Breast epithelium (tissue), 4 donors: ENCODE results near the gene TYW1. TPM values are rescaled to one million over a fixed set of nuclear protein-coding genes. Genes with fewer than 3 reads are reported as not detected.

Experiments
- DNase-seq, 2 donors: peaks; one replicate each; pipeline ENCODE4 v3.0.0-alpha.2; 2019; ENCODE audit warnings: low spot score in 2 of 2
- H3K27ac ChIP-seq, 2 donors: fragments of 200-600 bp; sonication (generic) in 1 of 2; one replicate each; pipeline ENCODE4 v1.5.1; 2016 to 2019; ENCODE audit warnings: mild to moderate bottlenecking in 1 of 2
- H3K27me3 ChIP-seq, 2 donors: fragments of 200-600 bp; sonication (generic) in 1 of 2; one replicate each; pipeline versions ENCODE4 v1.5.1 to v1.6.0; 2017 to 2019; ENCODE audit warnings: control low read depth in 1 of 2, mild to moderate bottlenecking in 1 of 2
- H3K36me3 ChIP-seq: fragments of 200-600 bp; one replicate; pipeline ENCODE4 v1.5.1; 2019
- H3K4me1 ChIP-seq, 2 donors: fragments of 200-600 bp; sonication (generic); one replicate each; pipeline ENCODE4 v1.5.1; 2016 to 2019; ENCODE audit warnings: control low read depth in 1 of 2
- H3K4me3 ChIP-seq, 3 donors: fragments of 200-600 bp; sonication (generic); 1 replicate in 2 of 3; 2 replicates in 1 of 3; pipeline ENCODE4 v1.5.1; 2016 to 2019; ENCODE audit warnings: mild to moderate bottlenecking in 3 of 3, moderate library complexity in 2 of 3
- H3K9me3 ChIP-seq, 2 donors: fragments of 200-600 bp; sonication (generic) in 1 of 2; one replicate each; pipeline ENCODE4 v1.5.1; 2016 to 2019; ENCODE audit warnings: control low read depth in 1 of 2
- POLR2A ChIP-seq: fragments of 450-650 bp; IDR thresholded peaks from one replicate; pipeline ENCODE4 v1.6.1; 2016; ENCODE audit warnings: antibody characterized with exemption, mild to moderate bottlenecking, moderate library complexity
- POLR2AphosphoS5 ChIP-seq, 3 donors: sonication (generic); formaldehyde crosslinking; IDR thresholded peaks; one replicate each; pipeline ENCODE4 v1.6.1; 2017; ENCODE audit warnings: antibody characterized with exemption in 3 of 3
- intact Hi-C: fragments of 100-400 bp; cut with DNase I; formaldehyde crosslinking; loops from one replicate; pipeline ENCODE4 v1.15.1; 2023; ENCODE audit warnings: low total_unique reads
- total RNA-seq, 3 donors: library from RNA; depleted of rRNA; stranded (reverse); fragments of >200 nt; gene quantifications; one replicate each; pipeline ENCODE4 v1.1.0, GENCODE V29; 2016
- TF ChIP-seq, protein P1 (sequence below), 3 donors: fragments of 450-650 bp; IDR thresholded peaks; one replicate each; pipeline ENCODE4 v1.5.1; 2016 to 2017; ENCODE audit warnings: antibody characterized with exemption in 3 of 3, mild to moderate bottlenecking in 3 of 3, moderate library complexity in 3 of 3

The TYW1 gene
- total RNA-seq, 3 donors from 2014 or later = 16.0 to 26.2 (median 23.6) TPM

DNA sequence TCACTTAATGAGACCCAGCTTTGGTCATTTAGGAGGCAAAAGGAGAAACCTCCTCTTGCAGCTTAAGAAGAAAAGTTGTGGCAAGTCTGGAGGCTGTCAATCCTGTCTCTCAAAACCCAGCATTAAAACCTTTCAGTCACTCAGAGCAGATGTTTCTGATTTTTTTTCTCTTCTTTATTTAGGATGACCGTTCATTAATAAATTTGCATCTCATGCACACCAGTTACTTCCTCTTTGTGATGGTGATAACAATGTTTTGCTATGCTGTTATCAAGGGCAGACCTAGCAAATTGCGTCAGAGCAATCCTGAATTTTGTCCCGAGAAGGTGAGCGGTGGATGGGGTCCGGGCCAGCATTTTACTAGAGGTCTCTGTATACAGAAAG, 43.6 kb upstream of the TYW1 start:
- Histone ChIP-seq H3K27me3 (no peaks in the 10 kb centered on the region), H3K4me3 (no peak overlapping the region), H3K4me1 (no peaks in the 10 kb centered on the region), H3K36me3 (peaks cover 8% of the 10 kb centered on the region), H3K27ac (peak overlapping the region in 1 of 2 donors; percentile 1), H3K9me3 (no peaks in the 10 kb centered on the region)
- no peak for DNase-seq
- intact Hi-C loops = no loop called here
- TF ChIP-seq, protein P1, sequence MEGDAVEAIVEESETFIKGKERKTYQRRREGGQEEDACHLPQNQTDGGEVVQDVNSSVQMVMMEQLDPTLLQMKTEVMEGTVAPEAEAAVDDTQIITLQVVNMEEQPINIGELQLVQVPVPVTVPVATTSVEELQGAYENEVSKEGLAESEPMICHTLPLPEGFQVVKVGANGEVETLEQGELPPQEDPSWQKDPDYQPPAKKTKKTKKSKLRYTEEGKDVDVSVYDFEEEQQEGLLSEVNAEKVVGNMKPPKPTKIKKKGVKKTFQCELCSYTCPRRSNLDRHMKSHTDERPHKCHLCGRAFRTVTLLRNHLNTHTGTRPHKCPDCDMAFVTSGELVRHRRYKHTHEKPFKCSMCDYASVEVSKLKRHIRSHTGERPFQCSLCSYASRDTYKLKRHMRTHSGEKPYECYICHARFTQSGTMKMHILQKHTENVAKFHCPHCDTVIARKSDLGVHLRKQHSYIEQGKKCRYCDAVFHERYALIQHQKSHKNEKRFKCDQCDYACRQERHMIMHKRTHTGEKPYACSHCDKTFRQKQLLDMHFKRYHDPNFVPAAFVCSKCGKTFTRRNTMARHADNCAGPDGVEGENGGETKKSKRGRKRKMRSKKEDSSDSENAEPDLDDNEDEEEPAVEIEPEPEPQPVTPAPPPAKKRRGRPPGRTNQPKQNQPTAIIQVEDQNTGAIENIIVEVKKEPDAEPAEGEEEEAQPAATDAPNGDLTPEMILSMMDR (IDR thresholded peaks at IDR 0.05) = no peak
- no peak for TF ChIP-seq POLR2AphosphoS5 (IDR thresholded peaks at IDR 0.05)

DNA sequence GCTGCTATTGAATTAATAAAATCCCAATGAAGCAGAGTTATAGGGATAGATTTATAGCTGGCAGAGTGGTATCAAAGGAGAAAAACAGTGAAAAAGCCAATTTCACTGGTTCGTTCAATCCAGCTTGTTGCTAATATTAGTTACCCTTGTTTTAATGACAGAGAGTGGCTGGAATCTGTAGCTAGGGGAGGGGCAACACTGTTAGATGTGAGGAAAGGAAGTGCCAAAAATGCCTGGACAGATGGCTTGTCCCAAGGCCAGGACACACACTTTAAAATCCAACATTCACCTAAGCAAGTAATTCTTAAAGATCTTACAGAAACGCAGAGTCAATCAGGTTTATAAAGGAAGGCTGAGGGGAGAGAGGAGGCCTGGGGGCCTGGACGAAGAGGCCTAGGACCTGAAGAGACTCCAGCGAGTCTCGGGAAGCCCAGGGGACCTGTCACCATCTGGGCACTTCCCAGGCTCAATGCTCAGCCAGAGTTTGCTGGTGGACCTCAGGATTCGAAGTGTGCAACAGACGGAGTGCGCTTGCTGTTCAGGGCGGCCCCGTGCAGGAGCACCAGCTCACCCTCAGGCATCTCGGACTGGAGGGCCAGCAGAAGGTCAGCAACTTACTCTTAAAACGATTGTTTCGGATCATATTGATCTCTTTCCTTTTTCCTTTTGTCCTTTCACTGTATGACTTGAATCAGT, 38.9 kb upstream of the TYW1 start:
- TF ChIP-seq POLR2AphosphoS5 (IDR thresholded peaks at IDR 0.05) (no peak), POLR2A (no peak)
- TF ChIP-seq, protein P1 (IDR thresholded peaks at IDR 0.05) = no peak

DNA sequence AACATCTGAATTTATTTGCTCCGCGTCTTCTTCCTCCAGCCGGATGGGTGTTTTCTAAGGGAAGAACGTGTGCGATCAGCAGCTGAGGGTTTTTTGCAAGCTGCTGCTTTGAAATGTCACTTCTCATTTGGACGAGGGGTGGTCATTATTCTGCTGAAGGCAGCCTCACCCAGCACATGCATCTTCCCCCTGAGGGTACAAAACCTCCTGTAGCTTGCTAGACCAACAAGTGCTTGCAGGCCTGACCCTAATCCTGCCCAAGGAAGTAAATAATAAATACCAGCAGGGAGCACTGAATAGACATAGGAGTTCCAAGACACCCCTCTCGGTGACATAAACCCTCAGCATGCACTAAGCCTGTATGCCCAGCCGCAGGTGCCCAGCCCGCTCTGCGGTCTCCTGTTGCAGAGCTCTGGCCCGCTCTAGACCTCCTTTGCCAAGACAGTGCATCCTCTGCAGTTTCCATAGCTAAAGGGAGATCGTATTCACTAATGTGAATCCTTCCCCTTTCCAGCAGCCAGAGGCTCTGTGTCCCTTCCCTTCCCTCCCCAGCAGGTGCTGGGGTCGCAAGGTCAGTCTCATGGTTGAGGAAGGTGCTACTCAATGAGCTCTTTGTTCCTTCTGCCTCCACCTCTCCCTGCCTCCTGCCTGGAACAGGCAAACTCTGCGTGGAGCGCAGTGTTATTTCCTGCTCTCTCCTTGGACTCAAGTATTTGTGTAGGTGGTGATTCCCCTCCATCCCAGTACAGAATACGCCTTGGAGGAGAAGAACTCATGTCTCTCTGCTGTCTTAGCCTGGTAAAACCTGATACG, 37.9 kb upstream of the TYW1 start:
- Histone ChIP-seq H3K4me3 (no peak overlapping the region), H3K27me3 (no peaks in the 10 kb centered on the region), H3K4me1 (no peaks in the 10 kb centered on the region), H3K36me3 (peaks cover 3% of the 10 kb centered on the region), H3K9me3 (no peaks in the 10 kb centered on the region), H3K27ac (peak overlapping the region; percentile 61 to 64)
- TF ChIP-seq, protein P1 (IDR thresholded peaks at IDR 0.05) = no peak
- TF ChIP-seq POLR2AphosphoS5 (IDR thresholded peaks at IDR 0.05) (no peak), POLR2A (no peak)
- DNase-seq = peak in 1 of 2 donors; percentile 39
- intact Hi-C loops = no loop called here

More for the DNA sequence above, 38.9 kb upstream of the TYW1 start:
- intact Hi-C loops = no loop called here
- no peak overlapping the region for H3K4me3 ChIP-seq
- H3K4me1 ChIP-seq = no peaks in the 10 kb centered on the region
- no peaks in the 10 kb centered on the region for H3K27me3 ChIP-seq
- peaks cover 3% of the 10 kb centered on the region for H3K36me3 ChIP-seq
- H3K9me3 ChIP-seq = no peaks in the 10 kb centered on the region
- DNase-seq = no peak
- peak overlapping the region; percentile 42 to 66 for H3K27ac ChIP-seq

DNA sequence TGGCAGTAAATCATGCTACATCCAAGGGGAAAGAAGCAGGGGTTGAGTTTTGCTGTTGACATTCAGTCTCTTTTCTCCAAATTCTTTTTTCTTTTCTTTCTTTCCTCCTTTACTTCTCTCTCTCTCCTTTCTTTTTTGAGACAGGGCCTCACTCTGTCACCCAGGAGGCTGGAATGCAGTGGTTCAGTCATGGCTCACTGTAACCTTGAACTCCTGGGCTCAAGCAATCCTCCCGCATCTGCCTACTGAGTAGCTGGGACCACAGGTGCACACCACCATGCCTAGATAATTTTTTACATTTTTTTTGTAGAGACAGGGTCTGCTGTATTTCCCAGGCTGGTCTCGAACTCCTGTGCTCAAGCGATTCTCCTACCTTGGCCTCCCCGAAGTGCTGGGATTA, 36.4 kb upstream of the TYW1 start:
- Histone ChIP-seq H3K27me3 (no peaks in the 10 kb centered on the region), H3K9me3 (no peaks in the 10 kb centered on the region), H3K36me3 (peaks cover 3% of the 10 kb centered on the region), H3K27ac (no peak overlapping the region), H3K4me1 (no peaks in the 10 kb centered on the region), H3K4me3 (no peak overlapping the region)
- intact Hi-C loops = no loop called here
- TF ChIP-seq, protein P1 (IDR thresholded peaks at IDR 0.05) = no peak
- TF ChIP-seq POLR2A = no peak
- TF ChIP-seq POLR2AphosphoS5 (IDR thresholded peaks at IDR 0.05) = no peak
- no peak for DNase-seq

DNA sequence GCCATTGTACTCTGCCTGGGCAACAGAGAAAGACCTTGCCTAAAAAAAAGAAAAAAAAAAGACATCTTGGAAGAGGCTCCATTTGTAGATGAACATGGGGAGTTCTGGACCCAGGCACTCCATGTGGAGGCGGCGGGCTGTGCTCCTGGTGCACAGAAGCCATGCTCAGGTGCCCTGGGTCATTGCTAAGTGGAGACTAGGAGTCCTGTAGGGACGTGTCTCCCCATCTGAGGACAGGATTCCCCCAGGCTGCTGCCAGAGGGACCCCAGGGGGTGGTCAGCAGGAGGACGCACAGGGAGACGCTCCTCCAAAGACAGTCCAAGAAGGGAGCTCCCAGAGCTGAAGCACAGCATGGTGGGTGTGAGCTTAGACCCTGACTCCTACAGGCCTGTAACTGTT, 35.5 kb upstream of the TYW1 start:
- intact Hi-C loops = no loop called here
- TF ChIP-seq POLR2AphosphoS5 (IDR thresholded peaks at IDR 0.05) (no peak), POLR2A (no peak)
- TF ChIP-seq, protein P1 (IDR thresholded peaks at IDR 0.05) = no peak
- peaks cover 3% of the 10 kb centered on the region for H3K36me3 ChIP-seq

More for the DNA sequence above, 35.5 kb upstream of the TYW1 start:
- DNase-seq = no peak
- Histone ChIP-seq H3K9me3 (no peaks in the 10 kb centered on the region), H3K4me1 (no peaks in the 10 kb centered on the region), H3K27me3 (no peaks in the 10 kb centered on the region), H3K27ac (no peak overlapping the region), H3K4me3 (no peak overlapping the region)
